Nephron (organoid): ENCODE measurements around the gene SBK2.

Experiments used
- H3K27ac Mint-ChIP-seq, 3 experiments: 2 replicates each; pipeline ENCODE4 v1.8.0; 2020; ENCODE audit warnings: mixed read lengths in 3 of 3, mild to moderate bottlenecking in 2 of 3, moderate library complexity in 1 of 3
- H3K27me3 Mint-ChIP-seq: 2 replicates; pipeline ENCODE4 v1.8.0; 2021; ENCODE audit warnings: low read depth, mild to moderate bottlenecking, moderate library complexity, mixed read lengths
- H3K36me3 Mint-ChIP-seq: 2 replicates; pipeline ENCODE4 v1.8.0; 2020; ENCODE audit warnings: low read depth, mixed read lengths
- H3K4me1 Mint-ChIP-seq: 2 replicates; pipeline ENCODE4 v1.8.0; 2020; ENCODE audit warnings: mixed read lengths
- H3K4me3 Mint-ChIP-seq, 3 experiments: 2 replicates each; pipeline ENCODE4 v1.8.0; 2020; ENCODE audit warnings: mild to moderate bottlenecking in 3 of 3, mixed read lengths in 3 of 3, moderate library complexity in 2 of 3
- H3K9me3 Mint-ChIP-seq: 2 replicates; pipeline ENCODE4 v1.8.0; 2020; ENCODE audit warnings: mixed read lengths
- TF ChIP-seq, protein P1 (sequence below), 3 experiments: fragments of 200-600 bp; sonication (generic); IDR thresholded peaks; one replicate each; pipeline ENCODE4 v1.5.0; 2021; ENCODE audit warnings: antibody characterized with exemption in 3 of 3; ENCODE audit not compliant: unreplicated experiment in 3 of 3

Gene SBK2

DNA sequence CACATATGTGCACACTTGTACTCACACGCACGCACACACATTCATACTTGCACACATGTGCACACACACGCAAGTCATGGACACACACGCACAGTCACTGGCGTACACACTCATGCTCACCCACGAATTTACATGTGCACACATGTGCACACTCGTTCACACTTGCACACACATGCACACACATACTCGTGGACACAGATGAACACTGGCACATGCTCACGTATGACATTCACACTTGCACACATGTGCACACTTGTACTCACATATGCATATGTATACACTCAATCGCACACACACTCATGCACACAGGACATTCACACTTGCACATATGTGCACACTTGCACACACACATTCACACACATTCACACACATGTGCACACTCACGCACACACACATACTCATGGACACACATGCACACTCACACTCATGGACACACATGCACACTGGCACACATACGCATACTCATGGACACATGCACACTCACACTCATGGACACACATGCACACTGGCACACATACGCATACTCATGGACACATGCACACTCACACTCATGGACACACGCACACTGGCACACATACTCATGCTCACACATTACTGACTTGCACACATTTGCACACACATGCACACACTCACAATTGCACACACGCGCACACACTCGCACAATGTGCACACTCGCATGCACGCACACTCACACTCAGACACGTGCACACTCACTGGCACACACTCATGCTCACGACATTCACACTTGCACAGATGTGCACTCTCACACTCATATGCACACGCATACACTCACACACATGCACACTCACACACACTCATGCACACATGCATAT, 9.5 kb downstream of the SBK2 start:
- TF ChIP-seq, protein P1, sequence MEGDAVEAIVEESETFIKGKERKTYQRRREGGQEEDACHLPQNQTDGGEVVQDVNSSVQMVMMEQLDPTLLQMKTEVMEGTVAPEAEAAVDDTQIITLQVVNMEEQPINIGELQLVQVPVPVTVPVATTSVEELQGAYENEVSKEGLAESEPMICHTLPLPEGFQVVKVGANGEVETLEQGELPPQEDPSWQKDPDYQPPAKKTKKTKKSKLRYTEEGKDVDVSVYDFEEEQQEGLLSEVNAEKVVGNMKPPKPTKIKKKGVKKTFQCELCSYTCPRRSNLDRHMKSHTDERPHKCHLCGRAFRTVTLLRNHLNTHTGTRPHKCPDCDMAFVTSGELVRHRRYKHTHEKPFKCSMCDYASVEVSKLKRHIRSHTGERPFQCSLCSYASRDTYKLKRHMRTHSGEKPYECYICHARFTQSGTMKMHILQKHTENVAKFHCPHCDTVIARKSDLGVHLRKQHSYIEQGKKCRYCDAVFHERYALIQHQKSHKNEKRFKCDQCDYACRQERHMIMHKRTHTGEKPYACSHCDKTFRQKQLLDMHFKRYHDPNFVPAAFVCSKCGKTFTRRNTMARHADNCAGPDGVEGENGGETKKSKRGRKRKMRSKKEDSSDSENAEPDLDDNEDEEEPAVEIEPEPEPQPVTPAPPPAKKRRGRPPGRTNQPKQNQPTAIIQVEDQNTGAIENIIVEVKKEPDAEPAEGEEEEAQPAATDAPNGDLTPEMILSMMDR (IDR thresholded peaks at IDR 0.05; ENCODE audit: unreplicated experiment in 3 of 3), result no peak
- Mint-ChIP-seq H3K9me3 (no peaks in the 10 kb centered on the region), H3K4me3 (no peak overlapping the region), H3K27ac (no peak overlapping the region), H3K4me1 (peaks cover 13% of the 10 kb centered on the region), H3K36me3 (no peaks in the 10 kb centered on the region), H3K27me3 (peaks cover 11% of the 10 kb centered on the region)

DNA sequence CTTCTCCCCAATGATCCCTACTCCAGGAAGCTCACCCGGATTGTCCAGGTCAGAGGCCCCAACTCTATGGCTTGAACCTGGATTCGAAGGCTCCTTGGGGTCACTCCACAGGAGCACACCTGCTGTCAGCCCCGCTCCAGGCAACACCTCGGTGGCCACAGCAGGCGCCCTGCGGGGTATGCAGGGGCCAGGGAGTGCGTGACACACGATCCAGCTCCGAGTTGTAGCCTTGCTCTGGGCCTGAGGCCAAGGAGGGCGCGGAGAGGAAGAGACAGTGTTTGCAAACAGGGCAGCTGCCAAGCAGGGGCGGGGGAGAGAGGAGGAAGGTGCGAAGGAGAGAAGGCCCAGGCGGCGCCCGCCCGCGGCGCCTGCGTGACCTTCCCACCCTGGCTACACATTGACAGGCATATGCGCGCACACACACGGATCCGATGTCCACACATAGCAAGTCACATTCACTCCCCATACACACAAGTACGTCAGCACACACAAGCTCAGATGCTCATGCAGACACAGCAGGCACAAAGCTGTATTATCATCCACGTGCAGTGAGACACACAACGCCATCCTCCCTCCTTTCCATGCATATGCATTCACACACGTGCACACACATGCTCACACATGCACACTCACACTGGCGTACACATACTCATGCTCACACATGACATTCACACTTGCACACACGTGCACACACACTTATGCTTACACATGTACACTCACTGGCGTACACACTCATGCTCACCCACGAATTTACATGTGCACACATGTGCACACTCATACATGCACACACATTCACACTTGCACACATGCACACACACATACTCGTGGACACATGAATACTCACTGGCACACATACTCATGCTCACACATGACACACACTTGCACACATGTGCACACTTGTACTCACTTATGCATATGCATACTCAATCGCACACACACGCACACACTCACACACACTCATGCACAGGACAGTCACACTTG, 10.4 kb downstream of the SBK2 start:
- peaks cover 19% of the 10 kb centered on the region for H3K4me1 Mint-ChIP-seq
- H3K36me3 Mint-ChIP-seq, result no peaks in the 10 kb centered on the region
- TF ChIP-seq, protein P1 (IDR thresholded peaks at IDR 0.05; ENCODE audit: unreplicated experiment in 3 of 3), result no peak
- H3K27me3 Mint-ChIP-seq, result peaks cover 15% of the 10 kb centered on the region
- no peaks in the 10 kb centered on the region for H3K9me3 Mint-ChIP-seq
- H3K27ac Mint-ChIP-seq, result no peak overlapping the region
- H3K4me3 Mint-ChIP-seq, result no peak overlapping the region

DNA sequence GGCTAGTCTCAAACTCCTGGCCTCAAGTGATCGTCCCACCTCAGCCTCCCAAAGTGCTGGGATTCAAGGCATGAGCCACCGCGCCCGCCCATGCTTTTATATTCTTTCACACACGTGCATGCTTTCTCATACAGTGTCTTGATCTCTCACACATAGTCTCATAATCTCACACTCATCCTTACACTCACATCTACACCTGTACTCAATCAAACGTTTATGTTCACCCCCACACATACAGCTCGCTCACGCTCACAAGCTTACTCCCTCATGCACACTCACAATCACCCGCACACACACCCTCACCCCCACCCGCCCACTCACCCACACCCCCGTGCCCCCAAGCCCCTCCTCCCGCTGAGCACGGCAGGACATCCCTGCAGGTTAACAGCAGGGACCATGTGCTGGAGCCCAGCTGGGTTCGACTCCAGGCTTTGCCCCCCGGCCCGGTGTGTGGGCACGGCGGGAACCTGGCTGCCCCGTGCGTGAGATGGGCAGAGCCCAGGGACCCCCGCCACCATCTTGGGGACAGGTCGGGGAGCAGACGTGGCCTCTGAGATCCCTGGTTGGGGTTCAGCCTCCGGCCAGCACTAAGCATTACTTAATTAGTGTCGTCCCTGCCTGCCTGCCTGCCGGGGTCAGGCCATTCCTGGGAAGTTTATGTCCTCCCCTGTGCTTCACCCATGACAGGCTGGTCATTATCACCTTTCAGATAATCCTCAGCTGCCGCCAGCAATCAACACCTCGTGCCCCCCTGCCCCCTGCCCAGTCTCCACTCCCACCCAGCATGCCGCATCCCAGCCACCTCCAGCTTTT, 11.4 kb downstream of the SBK2 start:
- no peaks in the 10 kb centered on the region for H3K9me3 Mint-ChIP-seq
- peaks cover 15% of the 10 kb centered on the region for H3K27me3 Mint-ChIP-seq
- TF ChIP-seq, protein P1 (IDR thresholded peaks at IDR 0.05; ENCODE audit: unreplicated experiment in 3 of 3), result no peak
- no peaks in the 10 kb centered on the region for H3K36me3 Mint-ChIP-seq
- H3K4me1 Mint-ChIP-seq, result peaks cover 19% of the 10 kb centered on the region
- H3K27ac Mint-ChIP-seq, result peak overlapping the region; percentile 18 to 70 (median 26)
- peak overlapping the region in 2 of 3 experiments; percentile 3 to 6 for H3K4me3 Mint-ChIP-seq

DNA sequence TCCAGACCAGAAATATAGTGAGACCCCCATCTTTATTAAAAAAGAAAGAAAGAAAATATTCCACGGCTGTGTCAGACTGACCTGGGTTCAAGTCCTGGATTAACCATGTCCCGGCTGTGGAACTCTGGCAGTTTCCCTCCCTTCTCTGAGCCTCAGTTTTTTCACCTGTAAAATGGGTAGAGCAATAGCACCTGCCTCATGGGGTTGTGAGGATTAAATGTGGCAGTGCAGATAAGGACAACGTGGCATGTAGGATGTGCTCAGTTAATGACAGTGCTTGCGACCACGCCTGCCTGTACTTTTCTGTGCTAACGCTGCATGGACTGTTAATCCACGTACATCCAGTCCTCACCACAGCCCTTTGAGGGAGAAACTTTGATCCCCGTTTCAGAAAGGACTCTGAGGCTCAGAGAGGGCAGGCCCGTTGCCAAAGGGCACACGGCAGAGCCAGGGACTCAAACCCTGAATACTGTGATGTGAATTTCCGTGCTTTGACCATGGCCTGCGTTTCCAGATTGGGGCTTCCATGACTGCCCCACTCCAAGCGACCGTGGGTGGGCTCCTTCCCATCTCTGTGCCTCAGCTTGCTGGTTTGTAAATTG, 16.1 kb downstream of the SBK2 start:
- Mint-ChIP-seq H3K4me3 (no peak overlapping the region), H3K27me3 (peaks cover 15% of the 10 kb centered on the region), H3K27ac (no peak overlapping the region), H3K4me1 (peaks cover 19% of the 10 kb centered on the region), H3K36me3 (no peaks in the 10 kb centered on the region), H3K9me3 (no peaks in the 10 kb centered on the region)
- TF ChIP-seq, protein P1 (IDR thresholded peaks at IDR 0.05; ENCODE audit: unreplicated experiment in 3 of 3), result no peak
